Measurements from ENCODE around the gene AMIGO2.

Gene AMIGO2

GRCh38 chr12:47078733-47079467, 859 bp downstream of the AMIGO2 start:
- peak overlapping the region; percentile 73 for H3K27ac ChIP-seq
- TF ChIP-seq, protein P1, sequence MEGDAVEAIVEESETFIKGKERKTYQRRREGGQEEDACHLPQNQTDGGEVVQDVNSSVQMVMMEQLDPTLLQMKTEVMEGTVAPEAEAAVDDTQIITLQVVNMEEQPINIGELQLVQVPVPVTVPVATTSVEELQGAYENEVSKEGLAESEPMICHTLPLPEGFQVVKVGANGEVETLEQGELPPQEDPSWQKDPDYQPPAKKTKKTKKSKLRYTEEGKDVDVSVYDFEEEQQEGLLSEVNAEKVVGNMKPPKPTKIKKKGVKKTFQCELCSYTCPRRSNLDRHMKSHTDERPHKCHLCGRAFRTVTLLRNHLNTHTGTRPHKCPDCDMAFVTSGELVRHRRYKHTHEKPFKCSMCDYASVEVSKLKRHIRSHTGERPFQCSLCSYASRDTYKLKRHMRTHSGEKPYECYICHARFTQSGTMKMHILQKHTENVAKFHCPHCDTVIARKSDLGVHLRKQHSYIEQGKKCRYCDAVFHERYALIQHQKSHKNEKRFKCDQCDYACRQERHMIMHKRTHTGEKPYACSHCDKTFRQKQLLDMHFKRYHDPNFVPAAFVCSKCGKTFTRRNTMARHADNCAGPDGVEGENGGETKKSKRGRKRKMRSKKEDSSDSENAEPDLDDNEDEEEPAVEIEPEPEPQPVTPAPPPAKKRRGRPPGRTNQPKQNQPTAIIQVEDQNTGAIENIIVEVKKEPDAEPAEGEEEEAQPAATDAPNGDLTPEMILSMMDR (conservative IDR thresholded peaks at IDR 0.05): no peak

- H3K27ac ChIP-seq: no peak overlapping the region
- TF ChIP-seq, protein P1 (conservative IDR thresholded peaks at IDR 0.05): no peak
Observed at GRCh38 chr12:47078086-47078395, 1.7 kb downstream of the AMIGO2 start.

- H3K27ac ChIP-seq: no peak overlapping the region
- TF ChIP-seq, protein P1 (conservative IDR thresholded peaks at IDR 0.05): no peak
Observed at GRCh38 chr12:47077206-47078085, 2.3 kb downstream of the AMIGO2 start.

GRCh38 chr12:47075192-47076084, 4.3 kb downstream of the AMIGO2 start:
- H3K27ac ChIP-seq: no peak overlapping the region
- TF ChIP-seq, protein P1 (conservative IDR thresholded peaks at IDR 0.05): no peak

- TF ChIP-seq, protein P1 (conservative IDR thresholded peaks at IDR 0.05): no peak
Observed at GRCh38 chr12:47074757-47075156, 5.0 kb downstream of the AMIGO2 start.

DNA sequence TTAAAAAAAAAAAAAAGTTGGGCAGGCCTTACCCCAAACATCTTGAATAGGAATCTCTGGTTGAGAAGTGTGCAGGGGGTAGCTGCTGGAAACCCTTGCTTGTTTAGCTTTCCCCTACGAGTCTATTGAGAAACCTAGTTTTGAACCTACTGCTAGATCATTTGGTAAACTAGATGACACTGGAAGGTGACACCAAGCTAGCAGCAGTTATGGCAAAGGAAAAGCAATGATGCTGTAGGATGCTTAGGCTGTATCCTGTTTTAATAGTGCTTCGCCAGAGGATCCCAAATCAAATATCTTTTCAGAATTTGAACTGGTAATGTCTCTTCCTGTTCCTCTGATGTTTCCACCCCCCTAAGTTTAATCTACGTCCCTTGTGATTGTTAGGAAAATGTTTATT, 5.8 kb downstream of the AMIGO2 start:
- TF ChIP-seq, protein P1 (conservative IDR thresholded peaks at IDR 0.05): no peak
- no peak overlapping the region for H3K27ac ChIP-seq

More at GRCh38 chr12:47074757-47075156, 5.0 kb downstream of the AMIGO2 start:
- H3K27ac ChIP-seq: no peak overlapping the region

All from VCaP (cell line).